ENCODE measurements around the gene PTPRF.

PTPRF gene

DNA sequence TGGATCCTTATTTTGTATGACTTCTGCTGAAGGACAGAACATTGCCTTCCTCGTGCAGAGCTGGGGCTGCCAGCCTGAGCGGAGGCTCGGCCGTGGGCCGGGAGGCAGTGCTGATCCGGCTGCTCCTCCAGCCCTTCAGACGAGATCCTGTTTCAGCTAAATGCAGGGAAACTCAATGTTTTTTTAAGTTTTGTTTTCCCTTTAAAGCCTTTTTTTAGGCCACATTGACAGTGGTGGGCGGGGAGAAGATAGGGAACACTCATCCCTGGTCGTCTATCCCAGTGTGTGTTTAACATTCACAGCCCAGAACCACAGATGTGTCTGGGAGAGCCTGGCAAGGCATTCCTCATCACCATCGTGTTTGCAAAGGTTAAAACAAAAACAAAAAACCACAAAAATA lies 91.8 kb downstream of the PTPRF start:
- in situ Hi-C loops (cut with MboI; ENCODE audit: low sequenced_read_pairs, unreplicated experiment) = no loop called here
- no peak for DNase-seq (ENCODE audit: low spot score)
- no peak for TF ChIP-seq CTCF (IDR thresholded peaks at IDR 0.05; ENCODE audit: borderline replicate concordance, control extremely low read depth, extremely low read depth, insufficient read depth, missing control alignments)

- in situ Hi-C loops (cut with MboI; ENCODE audit: low sequenced_read_pairs, unreplicated experiment) = no loop called here
- no peak for DNase-seq (ENCODE audit: low spot score)
- no peak for TF ChIP-seq CTCF (IDR thresholded peaks at IDR 0.05; ENCODE audit: borderline replicate concordance, control extremely low read depth, extremely low read depth, insufficient read depth, missing control alignments)
Observed at GRCh38 chr1:43622901-43623780, 92.5 kb downstream of the PTPRF start.

DNA sequence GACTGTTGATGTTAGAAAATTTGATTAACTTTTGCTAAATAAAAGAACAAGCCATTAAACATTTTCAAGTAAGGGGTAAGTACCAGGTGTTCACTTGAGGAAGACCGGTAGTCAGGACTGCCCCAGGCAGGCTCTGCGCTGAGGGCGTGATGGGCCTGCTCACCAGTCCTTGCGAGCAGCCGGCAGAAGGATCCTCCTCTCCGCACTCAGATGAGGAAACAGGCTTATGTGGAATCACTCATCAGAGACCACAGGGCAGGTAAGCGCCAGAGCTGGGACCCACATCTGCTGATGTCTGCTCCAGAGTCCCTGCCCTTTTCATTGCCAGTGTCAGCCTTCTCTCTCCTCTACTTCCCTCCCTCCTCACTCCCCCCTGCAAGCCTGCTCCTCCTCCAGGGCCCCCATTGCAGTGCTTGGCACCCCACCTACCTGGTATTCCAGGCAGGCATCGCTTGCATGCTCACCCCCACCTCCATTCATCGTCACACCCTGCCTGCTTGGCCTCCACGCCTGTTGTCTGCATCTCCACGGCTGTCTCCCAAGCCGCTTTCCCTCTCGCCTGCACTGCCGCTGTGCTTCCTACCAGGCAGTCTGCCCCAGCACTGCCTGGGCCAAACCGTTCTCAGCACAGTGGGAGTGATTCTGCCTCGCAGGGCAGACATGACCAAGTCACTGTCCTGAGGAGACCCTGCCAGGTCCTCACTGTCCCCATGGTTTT lies 94.5 kb downstream of the PTPRF start:
- in situ Hi-C loops (cut with MboI; ENCODE audit: low sequenced_read_pairs, unreplicated experiment) = no loop called here
- DNase-seq (ENCODE audit: low spot score) = no peak
- TF ChIP-seq CTCF (IDR thresholded peaks at IDR 0.05; ENCODE audit: borderline replicate concordance, control extremely low read depth, extremely low read depth, insufficient read depth, missing control alignments) = no peak

DNA sequence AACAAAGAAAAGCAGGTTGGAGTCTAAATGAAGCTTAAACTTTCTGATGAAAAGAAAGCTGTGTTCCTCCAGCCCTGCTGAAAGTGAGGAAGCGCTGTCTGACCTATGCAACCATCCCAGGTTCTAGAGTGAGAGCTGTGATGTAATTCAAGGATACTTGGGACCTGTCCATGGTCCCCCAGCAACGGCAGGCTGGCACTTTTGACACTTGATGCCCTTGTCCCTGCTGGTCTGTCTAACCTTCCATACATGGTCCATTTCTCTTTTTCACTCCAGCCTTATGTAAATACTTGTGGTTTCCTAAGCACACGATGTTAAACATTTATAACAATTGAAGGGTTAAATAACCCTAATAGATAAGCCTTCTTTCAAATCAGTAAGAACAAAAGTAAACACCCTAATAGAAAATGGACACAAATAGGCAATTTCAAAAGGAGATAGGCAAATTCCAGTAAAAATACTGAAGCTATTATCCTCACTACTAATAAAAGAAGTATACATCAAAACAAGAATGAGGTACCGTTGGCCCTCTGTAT lies 101.5 kb downstream of the PTPRF start:
- in situ Hi-C loops (cut with MboI; ENCODE audit: low sequenced_read_pairs, unreplicated experiment) = no loop called here
- no peak for TF ChIP-seq CTCF (IDR thresholded peaks at IDR 0.05; ENCODE audit: borderline replicate concordance, control extremely low read depth, extremely low read depth, insufficient read depth, missing control alignments)
- no peak for DNase-seq (ENCODE audit: low spot score)

- DNase-seq (ENCODE audit: low spot score) = no peak
- in situ Hi-C loops (cut with MboI; ENCODE audit: low sequenced_read_pairs, unreplicated experiment) = no loop called here
- no peak for TF ChIP-seq CTCF (IDR thresholded peaks at IDR 0.05; ENCODE audit: borderline replicate concordance, control extremely low read depth, extremely low read depth, insufficient read depth, missing control alignments)
Observed at GRCh38 chr1:43634721-43635120, 104.0 kb downstream of the PTPRF start.

- TF ChIP-seq CTCF (IDR thresholded peaks at IDR 0.05; ENCODE audit: borderline replicate concordance, control extremely low read depth, extremely low read depth, insufficient read depth, missing control alignments) = no peak
- no peak for DNase-seq (ENCODE audit: low spot score)
- in situ Hi-C loops (cut with MboI; ENCODE audit: low sequenced_read_pairs, unreplicated experiment) = no loop called here
Observed at GRCh38 chr1:43636006-43636641, 105.4 kb downstream of the PTPRF start.
